ENCODE measurements around the gene CSF2.
"Not testable (repeated sequence)": the region's sequence is repeated elsewhere in the genome, so short reads cannot be mapped to it uniquely, and the experiment has no call there.

The CSF2 gene

GRCh38 chr5:132114150-132115121, 40.8 kb downstream of the CSF2 start:
- H3K27me3 ChIP-seq (ENCODE audit: insufficient read depth, poor library complexity, severe bottlenecking): no peaks in the 10 kb centered on the region
- TF ChIP-seq, protein P1, sequence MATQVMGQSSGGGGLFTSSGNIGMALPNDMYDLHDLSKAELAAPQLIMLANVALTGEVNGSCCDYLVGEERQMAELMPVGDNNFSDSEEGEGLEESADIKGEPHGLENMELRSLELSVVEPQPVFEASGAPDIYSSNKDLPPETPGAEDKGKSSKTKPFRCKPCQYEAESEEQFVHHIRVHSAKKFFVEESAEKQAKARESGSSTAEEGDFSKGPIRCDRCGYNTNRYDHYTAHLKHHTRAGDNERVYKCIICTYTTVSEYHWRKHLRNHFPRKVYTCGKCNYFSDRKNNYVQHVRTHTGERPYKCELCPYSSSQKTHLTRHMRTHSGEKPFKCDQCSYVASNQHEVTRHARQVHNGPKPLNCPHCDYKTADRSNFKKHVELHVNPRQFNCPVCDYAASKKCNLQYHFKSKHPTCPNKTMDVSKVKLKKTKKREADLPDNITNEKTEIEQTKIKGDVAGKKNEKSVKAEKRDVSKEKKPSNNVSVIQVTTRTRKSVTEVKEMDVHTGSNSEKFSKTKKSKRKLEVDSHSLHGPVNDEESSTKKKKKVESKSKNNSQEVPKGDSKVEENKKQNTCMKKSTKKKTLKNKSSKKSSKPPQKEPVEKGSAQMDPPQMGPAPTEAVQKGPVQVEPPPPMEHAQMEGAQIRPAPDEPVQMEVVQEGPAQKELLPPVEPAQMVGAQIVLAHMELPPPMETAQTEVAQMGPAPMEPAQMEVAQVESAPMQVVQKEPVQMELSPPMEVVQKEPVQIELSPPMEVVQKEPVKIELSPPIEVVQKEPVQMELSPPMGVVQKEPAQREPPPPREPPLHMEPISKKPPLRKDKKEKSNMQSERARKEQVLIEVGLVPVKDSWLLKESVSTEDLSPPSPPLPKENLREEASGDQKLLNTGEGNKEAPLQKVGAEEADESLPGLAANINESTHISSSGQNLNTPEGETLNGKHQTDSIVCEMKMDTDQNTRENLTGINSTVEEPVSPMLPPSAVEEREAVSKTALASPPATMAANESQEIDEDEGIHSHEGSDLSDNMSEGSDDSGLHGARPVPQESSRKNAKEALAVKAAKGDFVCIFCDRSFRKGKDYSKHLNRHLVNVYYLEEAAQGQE (IDR thresholded peaks at IDR 0.05; ENCODE audit: insufficient replicate concordance, low read depth): peak; percentile 84
- TF ChIP-seq SPI1 (IDR thresholded peaks at IDR 0.05; ENCODE audit: borderline replicate concordance, low read depth): peak; percentile 35; the same call in 1 of the 2 replicates
- TF ChIP-seq POLR2AphosphoS5 (IDR thresholded peaks at IDR 0.05; ENCODE audit: low read depth): peak; percentile 92
- TF ChIP-seq, protein P2, sequence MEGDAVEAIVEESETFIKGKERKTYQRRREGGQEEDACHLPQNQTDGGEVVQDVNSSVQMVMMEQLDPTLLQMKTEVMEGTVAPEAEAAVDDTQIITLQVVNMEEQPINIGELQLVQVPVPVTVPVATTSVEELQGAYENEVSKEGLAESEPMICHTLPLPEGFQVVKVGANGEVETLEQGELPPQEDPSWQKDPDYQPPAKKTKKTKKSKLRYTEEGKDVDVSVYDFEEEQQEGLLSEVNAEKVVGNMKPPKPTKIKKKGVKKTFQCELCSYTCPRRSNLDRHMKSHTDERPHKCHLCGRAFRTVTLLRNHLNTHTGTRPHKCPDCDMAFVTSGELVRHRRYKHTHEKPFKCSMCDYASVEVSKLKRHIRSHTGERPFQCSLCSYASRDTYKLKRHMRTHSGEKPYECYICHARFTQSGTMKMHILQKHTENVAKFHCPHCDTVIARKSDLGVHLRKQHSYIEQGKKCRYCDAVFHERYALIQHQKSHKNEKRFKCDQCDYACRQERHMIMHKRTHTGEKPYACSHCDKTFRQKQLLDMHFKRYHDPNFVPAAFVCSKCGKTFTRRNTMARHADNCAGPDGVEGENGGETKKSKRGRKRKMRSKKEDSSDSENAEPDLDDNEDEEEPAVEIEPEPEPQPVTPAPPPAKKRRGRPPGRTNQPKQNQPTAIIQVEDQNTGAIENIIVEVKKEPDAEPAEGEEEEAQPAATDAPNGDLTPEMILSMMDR (IDR thresholded peaks at IDR 0.05; ENCODE audit: insufficient read depth, low read length): no peak
- DNase-seq (ENCODE audit: low read depth in 1 of 2, low spot score in 1 of 2): peak; percentile 31 to 37
- no peak overlapping the region for H3K4me3 ChIP-seq (replicated peaks; ENCODE audit: insufficient read depth, low read length)
- no peak overlapping the region for H3K27ac ChIP-seq (replicated peaks)

- no peak overlapping the region for H3K4me3 ChIP-seq (replicated peaks; ENCODE audit: insufficient read depth, low read length)
- H3K27me3 ChIP-seq (ENCODE audit: insufficient read depth, poor library complexity, severe bottlenecking): no peaks in the 10 kb centered on the region
- no peak for DNase-seq (ENCODE audit: low read depth in 1 of 2, low spot score in 1 of 2)
- no peak overlapping the region for H3K27ac ChIP-seq (replicated peaks)
- TF ChIP-seq, protein P1 (IDR thresholded peaks at IDR 0.05; ENCODE audit: insufficient replicate concordance, low read depth): no peak
- TF ChIP-seq, protein P2 (IDR thresholded peaks at IDR 0.05; ENCODE audit: insufficient read depth, low read length): no peak
- TF ChIP-seq SPI1 (IDR thresholded peaks at IDR 0.05; ENCODE audit: borderline replicate concordance, low read depth) (no peak), POLR2AphosphoS5 (IDR thresholded peaks at IDR 0.05; ENCODE audit: low read depth) (no peak), GABPA (IDR thresholded peaks at IDR 0.05; ENCODE audit: low read depth) (no peak)
Measured at GRCh38 chr5:132115375-132115774, 41.8 kb downstream of the CSF2 start.

- Histone ChIP-seq H3K27me3 (ENCODE audit: insufficient read depth, poor library complexity, severe bottlenecking) (no peaks in the 10 kb centered on the region), H3K4me3 (replicated peaks; ENCODE audit: insufficient read depth, low read length) (no peak overlapping the region), H3K27ac (replicated peaks) (no peak overlapping the region)
- TF ChIP-seq, protein P1 (IDR thresholded peaks at IDR 0.05; ENCODE audit: insufficient replicate concordance, low read depth): no peak
- TF ChIP-seq, protein P2 (IDR thresholded peaks at IDR 0.05; ENCODE audit: insufficient read depth, low read length): no peak
- no peak for TF ChIP-seq POLR2AphosphoS5 (IDR thresholded peaks at IDR 0.05; ENCODE audit: low read depth)
- no peak for TF ChIP-seq SPI1 (IDR thresholded peaks at IDR 0.05; ENCODE audit: borderline replicate concordance, low read depth)
- TF ChIP-seq GABPA (IDR thresholded peaks at IDR 0.05; ENCODE audit: low read depth): no peak
- DNase-seq (ENCODE audit: low read depth in 1 of 2, low spot score in 1 of 2): no peak
Measured at GRCh38 chr5:132116072-132116471, 42.5 kb downstream of the CSF2 start.

DNA sequence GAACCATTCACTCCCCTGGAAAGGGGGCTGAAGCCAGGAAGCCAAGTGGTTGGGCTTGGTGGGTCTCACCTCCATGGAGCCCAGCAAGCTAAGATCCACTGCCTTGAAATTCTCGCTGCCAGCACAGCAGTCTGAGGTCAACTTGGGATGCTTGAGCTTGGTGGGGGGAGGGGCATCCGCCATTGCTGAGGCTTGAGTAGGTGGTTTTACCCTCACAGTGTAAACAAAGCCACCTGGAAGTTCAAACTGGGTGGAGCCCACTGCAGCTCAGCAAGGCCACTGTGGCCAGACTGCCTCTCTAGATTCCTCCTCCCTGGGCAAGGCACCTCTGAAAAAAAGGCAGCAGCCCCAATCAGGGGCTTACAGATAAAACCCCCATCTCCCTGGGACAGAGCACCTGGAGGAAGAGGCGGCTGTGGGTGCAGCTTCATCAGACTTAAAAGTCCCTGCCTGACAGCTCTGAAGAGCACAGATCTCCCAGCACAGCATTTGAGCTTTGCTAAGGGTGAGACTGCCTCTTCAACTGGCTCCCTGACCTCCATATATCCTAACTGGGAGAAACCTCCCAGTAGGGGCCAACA, 43.4 kb downstream of the CSF2 start:
- not testable (repeated sequence) for DNase-seq (ENCODE audit: low read depth in 1 of 2, low spot score in 1 of 2); H3K4me3 ChIP-seq (replicated peaks; ENCODE audit: insufficient read depth, low read length); H3K27me3 ChIP-seq (ENCODE audit: insufficient read depth, poor library complexity, severe bottlenecking); H3K27ac ChIP-seq (replicated peaks)

DNA sequence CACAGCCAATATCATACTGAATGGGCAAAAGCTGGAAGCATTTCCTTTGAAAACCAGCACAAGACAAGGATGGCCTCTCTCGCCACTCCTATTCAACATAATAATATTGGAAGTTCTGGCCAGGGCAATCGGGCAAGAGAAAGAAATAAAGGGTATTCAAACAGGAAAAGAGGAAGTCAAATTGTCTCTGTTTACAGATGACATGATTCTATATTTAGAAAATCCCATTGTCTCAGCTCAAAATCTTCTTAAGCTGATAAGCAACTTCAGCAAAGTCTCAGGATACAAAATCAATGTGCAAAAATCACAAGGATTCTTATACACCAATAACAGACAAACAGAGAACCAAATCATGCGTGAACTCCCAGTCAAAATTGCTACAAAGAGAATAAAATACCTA, 47.1 kb downstream of the CSF2 start:
- H3K27ac ChIP-seq (replicated peaks); DNase-seq (ENCODE audit: low read depth in 1 of 2, low spot score in 1 of 2); H3K4me3 ChIP-seq (replicated peaks; ENCODE audit: insufficient read depth, low read length); H3K27me3 ChIP-seq (ENCODE audit: insufficient read depth, poor library complexity, severe bottlenecking): not testable (repeated sequence)

Measured in HL-60 (cell line).